ENCODE results near the gene TBC1D10A. TPM values are rescaled to one million over a fixed set of nuclear protein-coding genes. Genes with fewer than 3 reads are reported as not detected.

The TBC1D10A gene
- total RNA-seq, 1 experiment from 2014 or later = 11.1 TPM

- TF ChIP-seq JAZF1 (CRISPR knock-in tag; IDR thresholded peaks at IDR 0.05) = no peak
- no peak for TF ChIP-seq TCF7 (CRISPR knock-in tag; IDR thresholded peaks at IDR 0.05; ENCODE audit: low read depth)
- TF ChIP-seq GRHL2 (CRISPR knock-in tag; IDR thresholded peaks at IDR 0.05; ENCODE audit: insufficient replicate concordance, severe bottlenecking) = no peak
These were observed 14.7 kb downstream of the TBC1D10A start (continued) for GRCh38 chr22:30312053-30312452.

- Mint-ChIP-seq H3K9me3 (no peaks in the 10 kb centered on the region), H3K4me1 (peaks cover 10% of the 10 kb centered on the region)
- TF ChIP-seq ELF4 (CRISPR knock-in tag; IDR thresholded peaks at IDR 0.05; ENCODE audit: low read depth) (no peak), SP1 (CRISPR knock-in tag; conservative IDR thresholded peaks at IDR 0.05) (no peak), ATF3 (CRISPR knock-in tag; conservative IDR thresholded peaks at IDR 0.05) (no peak), NFATC4 (CRISPR knock-in tag; IDR thresholded peaks at IDR 0.05) (no peak), ZNF512 (CRISPR knock-in tag; IDR thresholded peaks at IDR 0.05; ENCODE audit: borderline replicate concordance) (no peak), E2F1 (CRISPR knock-in tag; IDR thresholded peaks at IDR 0.05) (no peak), FOXK1 (CRISPR knock-in tag; IDR thresholded peaks at IDR 0.05) (no peak), MXD4 (CRISPR knock-in tag; IDR thresholded peaks at IDR 0.05; ENCODE audit: borderline replicate concordance) (no peak), CTCF (IDR thresholded peaks at IDR 0.05) (no peak), OVOL2 (CRISPR knock-in tag; IDR thresholded peaks at IDR 0.05; ENCODE audit: borderline replicate concordance) (no peak), ZBTB21 (CRISPR knock-in tag; IDR thresholded peaks at IDR 0.05; ENCODE audit: borderline replicate concordance) (no peak), E2F5 (CRISPR knock-in tag; IDR thresholded peaks at IDR 0.05) (no peak), PRRX2 (CRISPR knock-in tag; IDR thresholded peaks at IDR 0.05) (no peak)
These were observed 15.6 kb downstream of the TBC1D10A start for GRCh38 chr22:30310881-30311771.

More at GRCh38 chr22:30310881-30311771, 15.6 kb downstream of the TBC1D10A start:
- H3K36me3 Mint-ChIP-seq = no peaks in the 10 kb centered on the region
- no peak overlapping the region for H3K27ac Mint-ChIP-seq
- no peaks in the 10 kb centered on the region for H3K27me3 Mint-ChIP-seq (ENCODE audit: low read depth)
- DNase-seq (ENCODE audit: low spot score) (no peak), ATAC-seq (no peak; the same call in 1 of the 2 replicates)
- no peak overlapping the region for H3K4me3 Mint-ChIP-seq
- CTCF ChIA-PET = interaction anchor here (0.8 to 6.7 kb wide), 3 partner anchors 8 to 23 kb away, joined by 3 to 36 read pairs (median 3); partner anchors contain the start of gene CASTOR1
- POLR2A ChIA-PET = no interaction called here
